ENCODE results near the gene R3HCC1L.

DNA sequence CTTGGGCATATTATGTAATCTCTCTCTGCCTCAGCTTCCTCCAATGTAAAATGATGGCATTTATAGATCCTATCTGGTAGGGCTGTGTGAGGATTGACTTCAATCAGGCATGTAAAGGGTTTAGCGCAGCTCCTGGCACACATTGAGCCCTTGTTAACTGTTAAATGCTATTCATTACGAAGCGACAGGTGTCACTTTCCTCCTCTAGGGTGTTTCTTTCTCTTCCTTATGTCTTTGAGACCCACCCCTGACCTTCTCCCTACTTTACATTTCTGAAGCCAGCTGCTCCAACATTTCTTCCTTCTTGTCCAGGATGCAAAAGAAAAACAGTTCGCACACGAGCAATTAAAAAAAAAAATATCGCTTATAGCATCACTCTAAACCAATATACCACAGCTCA is 5.7 kb upstream of the R3HCC1L start:
- no peak for TF ChIP-seq POLR2AphosphoS5 (IDR thresholded peaks at IDR 0.05; ENCODE audit: low read depth, low read length)
- no peak for TF ChIP-seq POLR2A (IDR thresholded peaks at IDR 0.05; ENCODE audit: low read depth, low read length)
